Epidermal melanocyte (primary cell): ENCODE results near the gene FAM184A.
"Not testable (repeated sequence)": the region's sequence is repeated elsewhere in the genome, so short reads cannot be mapped to it uniquely, and the experiment has no call there.

ENCODE experiments used
- DNase-seq: peaks from one replicate; pipeline ENCODE4 v3.0.0; 2011; ENCODE audit warnings: low spot score; ENCODE audit not compliant: insufficient read length

The FAM184A gene

GRCh38 chr6:119097815-119098361 is 19.4 kb upstream of the FAM184A start:
- not testable (repeated sequence) for DNase-seq

DNA sequence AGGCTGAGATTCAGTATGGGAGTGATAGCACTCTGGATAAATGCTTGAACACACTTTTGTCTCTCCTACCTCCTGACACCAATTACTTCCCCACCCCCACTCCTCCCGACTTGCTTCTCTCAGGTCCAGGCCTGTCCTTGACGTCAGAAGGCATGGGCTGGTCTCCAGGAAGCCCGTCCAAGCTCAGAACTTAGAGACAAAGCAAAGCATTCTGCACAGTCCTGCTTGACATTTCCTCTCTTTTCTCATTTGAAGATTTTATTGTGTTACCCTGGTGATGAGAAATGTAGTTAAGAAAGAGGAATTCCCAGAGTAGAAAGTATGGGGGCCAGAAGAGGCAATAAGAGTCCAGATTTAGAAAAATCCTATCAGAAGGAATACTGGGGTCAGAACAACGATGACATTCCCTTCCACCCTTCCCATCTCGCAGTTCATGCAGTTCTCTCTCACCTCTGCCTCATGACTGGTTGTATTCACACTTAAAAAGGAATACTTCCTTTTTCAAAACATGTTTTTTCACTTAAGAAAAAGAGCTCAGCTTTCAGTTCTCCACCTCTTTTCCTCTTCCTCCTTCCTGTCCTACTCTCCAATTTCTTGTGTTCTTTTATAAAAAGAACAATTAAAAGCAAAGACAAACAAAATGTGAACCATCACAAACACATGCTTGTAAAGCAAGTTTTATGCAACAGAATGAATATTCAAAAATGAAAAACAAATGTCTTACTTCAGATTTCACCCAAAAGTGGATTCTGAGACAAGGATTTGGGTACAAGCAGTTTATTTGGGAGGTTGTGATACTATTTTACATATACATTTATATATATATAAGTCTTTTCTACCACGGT is 18.5 kb upstream of the FAM184A start:
- DNase-seq = no peak

DNA sequence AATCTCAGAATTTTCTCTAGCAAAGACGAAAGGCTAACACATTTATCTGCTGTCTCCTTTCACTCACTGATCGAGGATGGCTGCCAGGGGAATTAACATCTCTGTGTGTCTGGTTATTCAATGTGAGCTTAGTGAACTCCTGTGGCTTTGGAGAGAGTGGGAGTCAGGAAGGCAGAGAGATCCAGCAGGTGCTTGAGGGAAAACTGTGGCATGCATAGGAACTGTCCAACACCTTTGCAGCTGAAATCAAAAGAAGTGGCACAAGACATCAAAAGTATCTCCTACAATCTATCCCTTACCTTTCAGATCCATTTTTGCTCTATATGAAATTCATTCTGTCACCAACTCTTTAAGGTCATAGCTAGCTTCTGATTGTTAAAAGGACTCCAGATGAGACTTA is 11.8 kb upstream of the FAM184A start:
- DNase-seq = no peak

- no peak for DNase-seq
Observed at GRCh38 chr6:119084784-119085183, 6.3 kb upstream of the FAM184A start.

- DNase-seq = no peak
Observed at GRCh38 chr6:119083007-119083406, 4.5 kb upstream of the FAM184A start.

GRCh38 chr6:119079283-119079809 is 882 bp upstream of the FAM184A start:
- DNase-seq = no peak

DNA sequence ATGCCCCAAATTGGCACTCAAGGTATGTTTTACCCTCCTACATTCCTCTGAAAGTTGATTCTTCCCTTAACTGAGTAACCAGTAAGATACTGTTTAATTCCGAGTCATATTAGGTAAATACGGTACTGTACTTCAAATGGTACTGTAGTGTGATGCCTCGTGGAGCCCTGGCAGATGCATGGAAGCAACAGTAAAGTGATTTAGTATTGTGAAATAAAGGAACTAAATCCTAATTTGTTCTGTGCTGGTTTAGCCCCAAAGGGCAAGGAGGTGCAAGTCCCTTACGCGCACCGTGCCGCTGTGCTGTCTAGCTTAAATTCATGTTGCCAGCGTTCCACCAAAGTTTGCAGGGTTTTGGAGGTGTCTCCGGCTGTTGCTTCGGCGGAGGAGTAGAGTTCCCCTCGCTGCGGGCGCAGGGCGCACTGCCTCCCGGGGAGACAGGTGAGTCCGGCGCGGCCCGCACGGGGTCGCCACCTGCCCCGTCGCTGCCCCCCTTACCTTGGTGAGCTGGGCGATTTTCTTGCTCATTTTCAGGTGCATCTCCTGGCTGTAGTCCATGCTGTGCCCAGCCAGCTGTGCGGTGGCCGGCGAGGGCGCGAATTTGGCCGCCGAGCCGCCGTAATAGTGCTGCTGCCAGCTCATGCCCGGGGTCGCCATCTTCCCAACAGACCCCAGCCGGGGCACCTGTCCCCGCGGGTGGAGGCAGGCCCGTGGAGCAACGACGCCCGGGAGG is 655 bp downstream of the FAM184A start:
- no peak for DNase-seq

- no peak for DNase-seq
Observed at GRCh38 chr6:119077391-119077642, 1.1 kb downstream of the FAM184A start.

- no peak for DNase-seq
Observed at GRCh38 chr6:119076576-119077390, 1.7 kb downstream of the FAM184A start.

GRCh38 chr6:119076173-119076572 is 2.3 kb downstream of the FAM184A start:
- no peak for DNase-seq

DNA sequence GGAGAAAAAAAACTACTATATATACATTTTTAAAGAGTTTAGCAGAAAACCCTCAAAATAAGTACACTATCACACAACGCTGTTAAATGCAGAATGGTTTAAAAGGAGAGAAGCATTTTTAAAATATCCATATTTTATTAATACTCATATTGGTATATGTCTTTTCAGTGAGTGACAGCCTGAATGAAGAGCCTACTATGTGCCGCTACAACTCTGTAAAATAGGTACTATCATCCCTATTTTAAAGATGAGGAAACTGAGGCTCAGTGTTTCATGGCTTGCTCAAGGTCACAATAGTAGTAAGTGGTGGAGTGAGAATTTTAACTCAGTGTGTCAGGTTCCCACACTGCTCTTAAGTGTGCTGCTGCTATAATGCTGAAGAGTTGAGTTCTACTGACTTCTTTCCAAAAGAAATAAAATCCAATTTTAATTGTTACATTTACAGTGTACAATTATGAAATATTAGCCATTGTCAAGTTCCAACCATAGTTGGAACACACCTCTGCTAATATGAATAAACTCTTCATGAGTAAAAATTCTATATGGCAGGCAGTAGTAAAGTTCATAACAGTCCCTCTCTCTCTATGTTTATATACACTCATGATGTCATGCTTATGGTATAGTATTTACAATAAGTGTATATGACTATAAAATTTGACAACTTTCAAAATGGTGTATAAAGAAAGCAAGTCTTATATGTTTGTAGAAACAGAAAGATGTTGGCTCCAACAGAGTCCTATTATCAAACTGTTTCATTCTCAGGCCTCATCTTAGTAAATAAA is 3.1 kb downstream of the FAM184A start:
- DNase-seq = no peak

- no peak for DNase-seq
Observed at GRCh38 chr6:119073307-119074051, 5.0 kb downstream of the FAM184A start.

GRCh38 chr6:119071576-119071975 is 6.9 kb downstream of the FAM184A start:
- no peak for DNase-seq

- DNase-seq = no peak
Observed at GRCh38 chr6:119067091-119067490, 11.4 kb downstream of the FAM184A start.

- DNase-seq = no peak
Observed at GRCh38 chr6:119066517-119066916, 11.9 kb downstream of the FAM184A start.

DNA sequence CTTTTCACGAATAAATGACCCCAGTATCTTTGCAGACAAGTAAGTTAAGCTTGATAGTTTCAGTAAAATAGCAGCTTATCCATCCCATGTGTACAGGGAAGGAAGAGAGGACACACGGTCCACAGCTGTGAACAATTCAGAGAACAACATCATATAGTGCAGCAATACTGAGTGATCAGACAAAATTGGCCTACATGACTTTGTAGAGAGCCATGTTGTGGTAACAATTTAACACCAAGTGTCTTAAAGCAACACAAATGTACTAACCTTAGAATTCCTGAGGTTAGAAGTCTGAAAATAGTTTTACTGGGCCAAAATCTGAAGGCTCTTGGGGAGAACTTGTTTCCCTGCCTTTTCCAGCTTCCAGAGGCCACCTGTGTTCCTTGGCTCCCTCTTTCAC is 12.5 kb downstream of the FAM184A start:
- DNase-seq = no peak

DNA sequence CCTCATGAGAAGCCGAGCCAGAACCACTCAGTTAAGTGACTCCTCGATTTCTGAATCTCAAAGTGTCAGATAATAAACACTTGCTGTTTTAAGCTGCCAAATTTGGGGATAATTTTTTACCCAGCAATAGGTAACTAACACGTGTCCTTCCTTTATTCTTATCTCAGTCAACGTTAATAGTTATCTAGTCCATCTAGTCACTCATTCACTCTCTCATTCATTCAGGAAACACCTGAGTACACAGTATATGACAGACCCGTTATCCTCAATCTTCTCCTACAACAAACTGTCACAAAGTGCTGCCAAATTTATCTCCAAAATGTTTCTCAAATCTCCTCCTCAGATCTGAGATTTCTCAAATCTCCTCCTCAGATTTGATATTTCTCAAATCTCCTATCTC is 13.1 kb downstream of the FAM184A start:
- no peak for DNase-seq

DNA sequence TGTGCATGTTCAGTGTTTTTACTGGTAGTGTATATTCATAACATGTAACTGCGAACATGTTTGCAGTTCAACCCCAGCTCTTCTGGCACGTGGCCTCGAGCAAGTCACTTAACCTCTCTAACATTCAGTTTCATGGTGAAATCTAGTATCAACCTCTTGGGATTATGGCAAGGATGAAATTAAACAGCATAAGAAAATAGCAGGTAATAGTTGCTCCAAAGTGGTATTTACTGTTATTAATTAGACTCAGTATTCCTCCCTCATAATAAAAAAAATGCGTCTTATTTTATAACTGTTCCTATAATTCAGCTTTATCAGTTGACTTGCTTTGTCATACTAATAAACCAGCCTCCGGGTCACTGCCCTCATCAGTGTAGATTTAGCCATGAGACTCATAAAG is 15.0 kb downstream of the FAM184A start:
- DNase-seq = no peak

DNA sequence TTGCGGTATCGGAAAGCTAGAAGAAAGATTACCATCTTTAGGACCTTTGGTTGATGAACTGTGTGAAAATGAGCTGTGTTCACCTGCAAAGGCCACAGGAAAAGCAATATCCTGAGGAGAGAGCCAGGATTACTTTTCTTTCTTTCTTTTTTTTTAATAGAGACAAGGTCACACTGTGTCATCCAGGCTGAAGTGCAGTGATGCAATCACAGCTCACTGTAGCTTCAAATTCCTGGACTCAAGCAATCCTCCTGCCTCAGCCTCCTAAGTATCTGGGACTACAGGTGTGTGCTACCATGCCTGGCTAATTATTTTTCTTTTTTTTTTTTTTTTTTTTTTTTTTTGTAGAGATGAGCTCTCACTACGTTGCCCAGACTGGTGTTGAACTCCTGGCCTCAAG is 17.2 kb downstream of the FAM184A start:
- no peak for DNase-seq

DNA sequence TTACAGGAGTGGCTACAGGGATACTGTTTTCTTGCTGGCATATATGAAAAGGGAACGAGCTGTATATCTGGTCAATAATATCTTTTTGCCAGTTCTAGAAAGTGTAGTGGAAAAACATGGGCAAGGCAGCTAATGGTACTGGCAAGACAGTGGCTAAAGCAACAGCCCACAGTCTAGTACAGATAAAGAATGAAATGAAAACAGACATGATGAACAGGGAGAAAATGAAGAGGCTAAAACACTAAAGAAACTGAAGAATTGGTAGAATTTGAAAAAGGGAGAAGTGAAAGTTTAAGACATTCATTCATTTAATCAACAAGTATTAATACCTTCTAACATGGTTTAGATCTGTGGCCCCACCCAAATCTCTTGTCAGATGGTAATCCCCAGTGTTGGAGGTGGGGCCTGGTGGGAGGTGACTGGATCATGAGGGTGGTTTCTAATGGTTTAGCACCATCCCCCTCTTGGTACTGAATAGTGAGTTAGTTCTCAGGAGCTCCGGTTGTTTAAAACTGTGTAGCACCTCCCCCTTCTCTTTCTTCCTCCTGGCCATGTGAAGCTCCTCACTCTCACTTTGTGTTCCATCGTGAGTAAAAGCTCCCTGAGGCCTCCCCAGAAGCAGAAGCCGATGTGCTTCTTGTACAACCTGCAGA is 18.1 kb downstream of the FAM184A start:
- no peak for DNase-seq
